GM12865 (cell line): ENCODE data around the gene ATE1.
"Not testable (repeated sequence)": the region's sequence is repeated elsewhere in the genome, so short reads cannot be mapped to it uniquely, and the experiment has no call there.

Experiments used
- DNase-seq: peaks from one replicate; pipeline ENCODE4 v3.0.0; 2010; ENCODE audit warnings: low read depth
- H3K4me3 ChIP-seq: 2 replicates; pipeline ENCODE4 v1.5.1; 2011; ENCODE audit warnings: mild to moderate bottlenecking, low read depth, low read length, control low read depth
- CTCF ChIP-seq: IDR thresholded peaks from 2 replicates; pipeline ENCODE4 v1.5.1; 2011; ENCODE audit warnings: low read length, control low read depth, low read depth, inconsistent platforms; ENCODE audit not compliant: insufficient read depth; ENCODE audit errors: missing control alignments

ATE1 gene

GRCh38 chr10:121927841-121928527 is at the start of gene ATE1:
TSS of gene ATE1 (minus strand) at chr10:121928031. CDS start at chr10:121927949, 82 bp downstream.
- TF ChIP-seq CTCF: no peak
- peak; percentile 92 for DNase-seq
- peak within 1 kb of the TSS; percentile 66 for H3K4me3 ChIP-seq

- TF ChIP-seq CTCF: no peak
- no peak overlapping the region for H3K4me3 ChIP-seq
- no peak for DNase-seq
Measured at GRCh38 chr10:121976607-121977006, 48.8 kb upstream of the ATE1 start.

- DNase-seq: no peak
- H3K4me3 ChIP-seq: peak overlapping the region; percentile 83
- no peak for TF ChIP-seq CTCF
Measured at GRCh38 chr10:121975295-121976086, 47.7 kb upstream of the ATE1 start.

GRCh38 chr10:121974535-121975294 is 46.9 kb upstream of the ATE1 start, which contains the start of gene NSMCE4A:
TSS of gene NSMCE4A (minus strand) at chr10:121975217. CDS start at chr10:121975165, 52 bp downstream.
- TF ChIP-seq CTCF: peak; percentile 70
- peak within 1 kb of the TSS; percentile 83 for H3K4me3 ChIP-seq
- peak; percentile 89 for DNase-seq

GRCh38 chr10:121974019-121974534 is 46.2 kb upstream of the ATE1 start:
- DNase-seq: no peak
- H3K4me3 ChIP-seq: peak overlapping the region; percentile 83
- no peak for TF ChIP-seq CTCF

GRCh38 chr10:121969086-121969485 is 41.3 kb upstream of the ATE1 start:
- not testable (repeated sequence) for H3K4me3 ChIP-seq, DNase-seq

GRCh38 chr10:121965996-121966395 is 38.2 kb upstream of the ATE1 start:
- no peak for DNase-seq
- TF ChIP-seq CTCF: no peak
- H3K4me3 ChIP-seq: no peak overlapping the region
